GM19467 (cell line): ENCODE results near the gene TULP1.
A peak's percentile ranks its signal among the peaks of the same experiment; 100 is the strongest.

ENCODE experiments used
- ATAC-seq: cut with Tn5 transposase; IDR thresholded peaks from one replicate; pipeline ENCODE4 v1.9.1; 2021; ENCODE audit warnings: mild to moderate bottlenecking, moderate library complexity; ENCODE audit not compliant: unreplicated experiment

The TULP1 gene

GRCh38 chr6:35497571-35498421 is 14.9 kb downstream of the TULP1 start:
- no peak for ATAC-seq

GRCh38 chr6:35496841-35497570 is 15.7 kb downstream of the TULP1 start, which contains the start of gene TEAD3:
TEAD3 (minus strand) TSS chr6:35497079.
- ATAC-seq: peak; percentile 49

- no peak for ATAC-seq
Observed at GRCh38 chr6:35496036-35496840, 16.5 kb downstream of the TULP1 start.

GRCh38 chr6:35495258-35496035 is 17.2 kb downstream of the TULP1 start:
- ATAC-seq: no peak

- no peak for ATAC-seq
Observed at GRCh38 chr6:35494161-35494563, 18.5 kb downstream of the TULP1 start.

- ATAC-seq: no peak
Observed at GRCh38 chr6:35493307-35493983, 19.3 kb downstream of the TULP1 start.

- no peak for ATAC-seq
Observed at GRCh38 chr6:35492974-35493284, 19.8 kb downstream of the TULP1 start.

GRCh38 chr6:35492258-35492973 is 20.3 kb downstream of the TULP1 start:
- ATAC-seq: no peak

GRCh38 chr6:35491558-35492257 is 21.0 kb downstream of the TULP1 start:
- ATAC-seq: no peak

GRCh38 chr6:35490821-35491557 is 21.7 kb downstream of the TULP1 start:
- ATAC-seq: no peak

GRCh38 chr6:35489995-35490791 is 22.5 kb downstream of the TULP1 start:
- no peak for ATAC-seq

GRCh38 chr6:35489066-35489465 is 23.6 kb downstream of the TULP1 start:
- ATAC-seq: no peak

- ATAC-seq: no peak
Observed at GRCh38 chr6:35488517-35488862, 24.2 kb downstream of the TULP1 start.

- no peak for ATAC-seq
Observed at GRCh38 chr6:35487658-35488516, 24.8 kb downstream of the TULP1 start.

GRCh38 chr6:35486005-35486925 is 26.4 kb downstream of the TULP1 start:
- ATAC-seq: no peak
